Immature natural killer cell (primary cell): ENCODE results near the gene NXPE3. TPM values are rescaled to one million over a fixed set of nuclear protein-coding genes. Genes with fewer than 3 reads are reported as not detected.
"Not testable (repeated sequence)": the region's sequence is repeated elsewhere in the genome, so short reads cannot be mapped to it uniquely, and the experiment has no call there.

ENCODE experiments used
- DNase-seq, 3 donors: peaks; one replicate each; pipeline ENCODE4 v3.0.0; 2022; ENCODE audit warnings: mixed read lengths in 1 of 3
- H3K27ac Mint-ChIP-seq, 6 donors: one replicate each; pipeline ENCODE4 v1.8.0; 2020; ENCODE audit warnings: mixed read lengths in 6 of 6, mild to moderate bottlenecking in 5 of 6, inconsistent platforms in 4 of 6, moderate library complexity in 3 of 6
- H3K27me3 Mint-ChIP-seq, 3 donors: one replicate each; pipeline ENCODE4 v1.8.0; 2020 to 2021; ENCODE audit warnings: low read depth in 3 of 3, mild to moderate bottlenecking in 3 of 3, mixed read lengths in 3 of 3, moderate library complexity in 3 of 3, inconsistent platforms in 1 of 3
- H3K36me3 Mint-ChIP-seq, 3 donors: one replicate each; pipeline ENCODE4 v1.8.0; 2020; ENCODE audit warnings: mixed read lengths in 3 of 3, inconsistent platforms in 2 of 3, mild to moderate bottlenecking in 2 of 3
- H3K4me1 Mint-ChIP-seq, 2 donors: one replicate each; pipeline ENCODE4 v1.8.0; 2020; ENCODE audit warnings: inconsistent platforms in 2 of 2, mild to moderate bottlenecking in 2 of 2, mixed read lengths in 2 of 2, moderate library complexity in 1 of 2
- H3K4me3 Mint-ChIP-seq, 5 donors: one replicate each; pipeline ENCODE4 v1.8.0; 2020; ENCODE audit warnings: mild to moderate bottlenecking in 5 of 5, mixed read lengths in 5 of 5, inconsistent platforms in 3 of 5, moderate library complexity in 3 of 5
- H3K9me3 Mint-ChIP-seq, 6 donors: one replicate each; pipeline ENCODE4 v1.8.0; 2020; ENCODE audit warnings: mild to moderate bottlenecking in 6 of 6, mixed read lengths in 6 of 6, inconsistent platforms in 4 of 6, moderate library complexity in 3 of 6
- polyA plus RNA-seq, 3 donors: library from polyadenylated mRNA; unstranded; fragments of 300-500 nt; fragmentation: Illumina TruSeq; gene quantifications; one replicate each; pipeline ENCODE4 v1.2.3, GENCODE V29; 2021

Gene NXPE3
- polyA plus RNA-seq, 3 donors from 2014 or later, result 11.8 to 34.1 (median 28.6) TPM

DNA sequence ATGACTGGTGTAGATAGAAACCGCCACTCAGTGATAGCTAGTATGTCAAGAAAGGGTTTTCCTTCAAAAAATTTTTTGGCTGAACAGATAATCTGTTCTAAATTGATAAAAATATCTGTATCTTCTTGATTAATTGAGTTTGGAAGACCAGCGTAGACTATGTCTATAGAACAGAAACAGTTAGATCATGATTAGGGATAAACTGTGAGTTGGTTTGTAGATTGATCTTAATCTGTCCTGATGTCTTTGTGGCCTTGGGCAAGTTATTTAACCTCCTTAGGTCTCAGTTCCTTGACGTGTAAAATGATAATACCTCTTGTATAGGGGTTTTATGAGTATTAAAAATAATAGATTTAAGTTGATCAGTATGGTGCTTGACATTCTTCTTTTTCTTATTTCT, 75.0 kb downstream of the NXPE3 start:
- no peaks in the 10 kb centered on the region for H3K9me3 Mint-ChIP-seq
- peak overlapping the region in 1 of 6 donors; percentile 67 for H3K27ac Mint-ChIP-seq
- H3K4me3 Mint-ChIP-seq, result no peak overlapping the region
- H3K4me1 Mint-ChIP-seq, result peaks cover 33 to 42% of the 10 kb centered on the region in 2 donors
- no peak for DNase-seq
- H3K27me3 Mint-ChIP-seq, result peaks cover 6 to 18% (median 7%) of the 10 kb centered on the region in 3 donors
- H3K36me3 Mint-ChIP-seq, result peaks cover 40 to 59% (median 54%) of the 10 kb centered on the region in 3 donors

DNA sequence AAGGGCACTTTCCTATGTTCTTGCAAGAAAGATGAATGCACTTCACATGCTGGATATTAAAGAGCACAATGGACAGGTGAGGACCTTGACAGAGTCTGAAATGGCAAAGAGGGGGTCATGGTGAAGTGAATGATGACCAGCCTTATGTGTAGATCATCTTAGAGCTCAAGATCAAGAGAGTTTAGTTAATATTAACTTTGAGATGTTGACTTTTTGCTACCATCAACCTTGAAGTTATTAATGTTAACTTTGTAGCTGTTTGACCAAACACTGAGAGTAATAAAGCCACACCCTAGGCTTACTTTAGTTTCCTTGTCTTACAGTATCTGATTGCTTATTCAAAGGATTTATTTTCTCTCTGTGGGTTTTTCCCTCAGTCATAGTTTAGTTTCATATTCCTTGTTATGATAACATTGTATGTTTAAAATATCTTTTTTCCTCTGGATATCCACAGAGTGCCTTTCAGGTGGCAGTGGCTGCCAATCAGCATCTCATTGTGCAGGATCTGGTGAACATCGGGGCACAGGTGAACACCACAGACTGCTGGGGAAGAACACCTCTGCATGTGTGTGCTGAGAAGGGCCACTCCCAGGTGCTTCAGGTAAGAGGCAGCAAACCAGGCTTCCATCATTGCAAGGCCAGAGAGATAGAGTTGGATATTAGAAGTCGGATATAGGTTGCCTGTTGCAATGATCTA, 75.7 kb downstream of the NXPE3 start:
- peak overlapping the region in 2 of 6 donors; percentile 28 to 67 for H3K27ac Mint-ChIP-seq
- no peak overlapping the region for H3K4me3 Mint-ChIP-seq
- DNase-seq, result no peak
- no peaks in the 10 kb centered on the region for H3K9me3 Mint-ChIP-seq
- peaks cover 42 to 66% (median 62%) of the 10 kb centered on the region in 3 donors for H3K36me3 Mint-ChIP-seq
- H3K4me1 Mint-ChIP-seq, result peaks cover 33 to 45% of the 10 kb centered on the region in 2 donors
- peaks cover 6 to 18% (median 7%) of the 10 kb centered on the region in 3 donors for H3K27me3 Mint-ChIP-seq

DNA sequence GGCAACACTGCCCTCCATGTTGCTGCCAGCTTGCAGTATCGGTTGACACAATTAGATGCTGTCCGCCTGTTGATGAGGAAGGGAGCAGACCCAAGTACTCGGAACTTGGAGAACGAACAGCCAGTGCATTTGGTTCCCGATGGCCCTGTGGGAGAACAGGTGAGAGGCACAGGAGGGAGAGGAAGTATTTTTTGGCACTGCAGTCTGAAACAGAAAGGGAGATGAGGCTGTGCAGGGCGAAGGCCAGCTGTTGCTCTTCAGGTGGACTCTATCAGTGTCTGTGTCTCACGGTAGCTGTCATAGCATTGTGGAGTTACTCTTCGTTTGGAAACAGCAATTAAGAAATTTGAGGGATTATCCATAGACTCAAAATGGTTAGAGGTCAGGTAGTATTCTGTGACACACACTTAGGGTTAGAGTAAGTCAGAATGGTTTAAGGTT, 78.3 kb downstream of the NXPE3 start:
- Mint-ChIP-seq H3K36me3 (peaks cover 40 to 77% (median 71%) of the 10 kb centered on the region in 3 donors), H3K4me1 (peaks cover 9 to 20% of the 10 kb centered on the region in 2 donors), H3K27me3 (peaks cover 0 to 6% (median 0%) of the 10 kb centered on the region in 3 donors), H3K4me3 (peak overlapping the region in 1 of 5 donors; percentile 7), H3K27ac (peak overlapping the region in 4 of 6 donors; percentile 9 to 76 (median 41)), H3K9me3 (no peaks in the 10 kb centered on the region)
- DNase-seq, result no peak

DNA sequence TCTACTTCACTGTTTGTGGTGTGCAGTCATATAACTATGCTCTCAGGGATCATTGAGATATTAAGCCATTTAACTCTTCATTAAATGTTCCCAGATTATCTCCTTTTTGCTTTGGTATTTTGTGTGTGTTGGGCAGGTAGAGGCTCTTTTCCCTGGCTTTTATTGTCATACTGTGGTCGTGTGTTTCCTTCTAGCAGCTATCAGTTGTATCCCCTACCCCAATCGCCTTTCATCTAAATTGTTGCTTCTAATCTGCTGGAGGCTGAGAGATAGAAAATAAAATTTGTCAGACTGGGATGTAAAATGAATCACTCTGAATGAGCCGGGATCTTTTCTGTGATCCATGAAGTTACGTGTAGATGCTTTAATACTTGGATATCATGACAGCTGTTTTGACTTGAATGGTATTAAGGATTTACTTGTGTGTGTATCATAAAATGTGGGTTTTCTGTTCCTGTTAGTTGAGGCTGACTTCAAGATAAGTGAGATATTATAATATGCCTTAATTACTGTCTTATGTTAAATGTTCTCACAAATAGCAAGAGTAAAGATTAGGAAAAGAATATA, 79.5 kb downstream of the NXPE3 start:
- peak overlapping the region in 2 of 6 donors; percentile 12 to 52 for H3K27ac Mint-ChIP-seq
- no peaks in the 10 kb centered on the region for H3K9me3 Mint-ChIP-seq
- H3K4me1 Mint-ChIP-seq, result peaks cover 4 to 8% of the 10 kb centered on the region in 2 donors
- H3K27me3 Mint-ChIP-seq, result peaks cover 0 to 3% (median 0%) of the 10 kb centered on the region in 3 donors
- H3K4me3 Mint-ChIP-seq, result no peak overlapping the region
- peaks cover 28 to 65% (median 59%) of the 10 kb centered on the region in 3 donors for H3K36me3 Mint-ChIP-seq
- no peak for DNase-seq

DNA sequence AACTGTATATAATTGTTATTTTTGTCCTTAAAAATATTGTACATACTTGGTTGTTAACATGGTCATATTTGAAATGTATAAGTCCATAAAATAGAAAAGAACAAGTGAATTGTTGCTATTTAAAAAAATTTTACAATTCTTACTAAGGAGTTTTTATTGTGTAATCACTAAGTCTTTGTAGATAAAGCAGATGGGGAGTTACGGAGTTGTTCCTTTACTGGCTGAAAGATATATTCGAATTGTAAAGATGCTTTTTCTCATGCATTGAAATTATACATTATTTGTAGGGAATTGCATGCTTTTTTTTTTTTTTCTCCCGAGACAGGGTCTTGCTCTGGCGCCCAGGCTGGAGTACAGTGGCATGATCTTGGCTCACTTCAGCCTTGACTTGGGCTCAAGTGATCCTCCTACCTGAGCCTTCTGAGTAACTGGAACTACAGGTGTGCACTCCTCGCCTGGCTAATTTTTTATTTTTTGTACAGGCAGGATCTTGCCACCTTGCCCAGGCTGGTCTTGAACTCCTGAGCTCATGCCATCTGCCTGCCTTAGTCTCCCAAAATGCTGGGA, 81.0 kb downstream of the NXPE3 start:
- DNase-seq, result no peak
- peaks cover 3 to 7% of the 10 kb centered on the region in 2 donors for H3K4me1 Mint-ChIP-seq
- H3K27ac Mint-ChIP-seq, result no peak overlapping the region
- no peaks in the 10 kb centered on the region for H3K9me3 Mint-ChIP-seq
- H3K4me3 Mint-ChIP-seq, result no peak overlapping the region
- peaks cover 0 to 3% (median 0%) of the 10 kb centered on the region in 3 donors for H3K27me3 Mint-ChIP-seq
- peaks cover 20 to 54% (median 48%) of the 10 kb centered on the region in 3 donors for H3K36me3 Mint-ChIP-seq

DNA sequence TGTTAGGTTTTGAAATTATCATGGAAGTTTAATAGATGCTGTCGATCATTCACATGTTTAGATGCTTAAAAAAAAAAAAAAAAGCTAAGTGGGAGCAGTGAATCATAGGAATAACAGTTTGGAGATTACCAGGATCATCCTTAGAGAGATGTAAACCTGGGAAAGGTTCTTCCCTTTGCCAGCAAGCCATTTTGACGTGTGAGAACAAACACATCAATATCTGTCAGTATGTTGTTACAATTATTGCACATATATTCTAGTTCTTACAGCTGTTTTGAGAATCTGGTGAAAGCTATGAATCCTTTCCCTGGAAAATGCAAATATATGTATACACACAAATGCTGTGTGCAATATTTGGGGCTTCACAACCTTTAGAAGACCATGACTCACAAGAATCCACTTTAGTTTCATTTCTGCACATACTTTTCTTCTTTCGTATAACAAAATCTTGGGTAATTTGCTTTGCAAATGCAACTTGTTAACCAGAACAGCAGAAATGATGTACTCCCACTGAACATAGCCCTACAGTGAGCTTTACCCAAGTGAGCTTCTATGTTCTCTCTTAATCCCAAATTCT, 82.3 kb downstream of the NXPE3 start:
- H3K27ac Mint-ChIP-seq, result peak overlapping the region in 3 of 6 donors; percentile 15 to 56 (median 35)
- no peak for DNase-seq

DNA sequence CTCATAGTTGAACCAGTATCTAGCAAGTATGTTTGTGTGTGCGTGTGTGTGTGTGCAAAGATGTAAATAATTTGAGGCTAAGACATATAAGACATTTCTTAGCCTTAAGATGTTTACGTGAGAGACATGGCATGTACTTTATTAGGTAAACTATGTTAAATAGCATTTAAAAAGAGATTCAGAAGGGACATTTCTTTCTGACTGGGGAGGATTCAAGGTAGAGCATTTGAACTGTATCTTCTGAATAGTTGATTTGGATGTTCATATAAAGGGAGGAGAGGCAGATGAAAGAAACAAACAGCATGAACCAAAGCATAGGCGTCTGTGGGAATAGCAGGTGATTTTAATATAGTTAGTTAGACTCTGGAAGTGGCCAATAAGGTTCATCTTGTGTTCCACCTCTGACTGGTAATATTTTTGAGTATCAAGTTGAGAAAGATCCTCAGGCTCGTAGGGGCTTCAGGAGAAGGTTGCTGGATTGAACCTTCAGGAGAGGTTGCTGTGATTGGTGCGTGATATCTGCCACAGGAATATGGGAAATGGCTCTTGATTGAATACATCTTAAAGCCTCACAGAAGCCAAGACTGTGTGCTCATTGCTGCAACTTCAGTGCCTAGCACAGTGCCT, 82.9 kb downstream of the NXPE3 start:
- Mint-ChIP-seq H3K27me3 (peaks cover 0 to 1% (median 0%) of the 10 kb centered on the region in 3 donors), H3K4me1 (peaks cover 3 to 7% of the 10 kb centered on the region in 2 donors), H3K4me3 (no peak overlapping the region), H3K9me3 (no peaks in the 10 kb centered on the region), H3K27ac (peak overlapping the region in 4 of 6 donors; percentile 0 to 15 (median 2)), H3K36me3 (peaks cover 15 to 40% (median 36%) of the 10 kb centered on the region in 3 donors)
- no peak for DNase-seq

More for the DNA sequence above, 82.3 kb downstream of the NXPE3 start:
- Mint-ChIP-seq H3K4me1 (peaks cover 3 to 7% of the 10 kb centered on the region in 2 donors), H3K4me3 (no peak overlapping the region), H3K9me3 (no peaks in the 10 kb centered on the region), H3K27me3 (peaks cover 0 to 1% (median 0%) of the 10 kb centered on the region in 3 donors), H3K36me3 (peaks cover 16 to 45% (median 40%) of the 10 kb centered on the region in 3 donors)

DNA sequence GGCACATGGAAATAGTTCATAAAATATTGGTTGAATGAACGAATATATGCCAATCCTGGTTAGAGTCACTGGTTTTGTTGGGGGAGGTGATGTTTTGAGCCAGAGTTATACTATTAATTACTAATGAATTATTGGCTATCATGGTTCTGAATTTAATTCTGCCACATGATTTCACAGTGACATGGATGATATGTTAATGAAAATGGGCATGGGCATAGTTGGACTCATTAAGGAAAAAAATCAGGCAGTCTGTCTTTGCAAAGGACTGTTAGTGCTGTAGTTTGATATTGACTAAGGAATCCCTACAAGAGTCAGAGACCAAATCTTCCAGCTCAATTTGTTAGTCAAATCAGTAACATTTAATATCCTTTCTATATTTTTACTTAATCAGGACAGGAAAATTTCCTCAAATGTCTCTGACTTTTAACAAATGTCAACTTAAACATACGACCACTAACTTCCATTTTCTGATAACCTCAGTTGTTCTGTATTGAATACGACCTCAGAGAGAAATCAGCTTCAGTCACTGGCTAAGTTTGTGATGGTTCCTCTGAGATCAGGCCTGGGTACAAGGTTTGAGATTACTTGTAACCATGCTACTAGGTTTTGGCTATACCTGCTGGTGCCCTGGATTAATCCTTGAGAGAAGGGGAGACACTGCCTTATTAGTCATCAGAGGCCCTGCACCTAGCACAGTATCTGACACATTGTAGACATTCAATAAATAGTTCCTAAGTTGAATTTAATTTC, 83.6 kb downstream of the NXPE3 start:
- H3K4me3 Mint-ChIP-seq, result no peak overlapping the region
- DNase-seq, result no peak
- H3K27me3 Mint-ChIP-seq, result peaks cover 0 to 1% (median 0%) of the 10 kb centered on the region in 3 donors
- peaks cover 8 to 33% (median 30%) of the 10 kb centered on the region in 3 donors for H3K36me3 Mint-ChIP-seq
- H3K4me1 Mint-ChIP-seq, result peaks cover under 1 to 7% of the 10 kb centered on the region in 2 donors
- H3K9me3 Mint-ChIP-seq, result no peaks in the 10 kb centered on the region
- H3K27ac Mint-ChIP-seq, result peak overlapping the region in 2 of 6 donors; percentile 1 to 68

DNA sequence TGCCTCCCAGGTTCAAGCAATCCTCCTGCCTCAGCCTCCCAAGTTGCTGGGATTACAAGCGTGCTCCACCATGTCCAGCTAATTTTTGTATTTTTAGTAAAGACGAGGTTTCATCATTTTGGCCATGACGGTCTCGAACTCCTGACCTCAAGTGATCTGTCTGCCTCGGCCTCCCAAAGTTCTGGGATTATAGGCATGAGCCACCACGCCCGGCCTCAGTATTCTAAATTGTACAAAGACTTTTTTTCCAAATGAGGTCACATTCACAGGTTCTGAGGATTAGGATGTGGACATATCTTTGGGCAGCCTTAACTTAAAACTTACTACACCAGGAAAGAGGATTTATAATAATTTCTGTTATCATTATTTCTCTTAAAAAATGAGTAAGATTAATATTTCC, 85.9 kb downstream of the NXPE3 start:
- not testable (repeated sequence) for H3K4me1 Mint-ChIP-seq, H3K9me3 Mint-ChIP-seq, DNase-seq, H3K27me3 Mint-ChIP-seq, H3K27ac Mint-ChIP-seq, H3K4me3 Mint-ChIP-seq
- peaks cover 0 to 13% (median 11%) of the 10 kb centered on the region in 3 donors for H3K36me3 Mint-ChIP-seq

DNA sequence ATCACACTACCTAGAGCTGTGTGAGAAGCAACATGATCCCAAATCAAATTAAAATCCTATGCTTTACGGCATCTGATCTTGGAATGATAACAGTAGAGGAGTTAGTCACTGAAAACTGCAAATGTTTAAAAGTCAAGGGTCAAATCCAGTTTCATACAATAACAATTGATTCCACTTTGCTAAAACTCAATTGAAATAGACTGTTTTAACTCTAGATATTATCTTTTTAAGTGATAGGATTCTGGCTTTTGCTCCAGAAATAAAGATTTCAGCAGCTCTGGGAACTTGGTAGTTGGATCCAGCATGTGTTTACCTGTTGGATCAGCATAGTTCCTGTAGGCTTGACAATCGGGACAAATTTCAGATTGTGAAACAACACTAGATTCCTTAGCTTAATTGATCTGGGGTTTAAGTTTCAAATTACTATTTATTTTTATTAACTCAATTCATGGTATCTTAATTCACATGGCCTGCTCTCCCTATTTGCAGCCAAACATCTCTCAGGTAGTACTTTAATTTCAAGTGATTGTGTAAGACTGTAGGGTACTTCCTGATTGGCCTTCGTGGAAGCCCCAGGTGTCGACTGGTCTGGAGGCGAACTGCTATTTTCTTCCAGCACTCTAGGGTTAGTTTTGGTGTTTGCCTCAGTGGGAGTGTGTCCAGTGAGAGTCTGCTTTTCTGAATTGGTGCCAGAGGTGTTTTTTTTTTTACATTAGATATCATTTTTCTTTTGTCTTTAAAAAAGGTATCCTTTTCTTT, 86.9 kb downstream of the NXPE3 start:
- H3K9me3 Mint-ChIP-seq, result no peaks in the 10 kb centered on the region
- H3K4me3 Mint-ChIP-seq, result no peak overlapping the region
- H3K27ac Mint-ChIP-seq, result peak overlapping the region in 1 of 6 donors; percentile 47
- H3K36me3 Mint-ChIP-seq, result peaks cover 0 to 9% (median 9%) of the 10 kb centered on the region in 3 donors
- H3K27me3 Mint-ChIP-seq, result no peaks in the 10 kb centered on the region
- no peak for DNase-seq
- H3K4me1 Mint-ChIP-seq, result no peaks in the 10 kb centered on the region

DNA sequence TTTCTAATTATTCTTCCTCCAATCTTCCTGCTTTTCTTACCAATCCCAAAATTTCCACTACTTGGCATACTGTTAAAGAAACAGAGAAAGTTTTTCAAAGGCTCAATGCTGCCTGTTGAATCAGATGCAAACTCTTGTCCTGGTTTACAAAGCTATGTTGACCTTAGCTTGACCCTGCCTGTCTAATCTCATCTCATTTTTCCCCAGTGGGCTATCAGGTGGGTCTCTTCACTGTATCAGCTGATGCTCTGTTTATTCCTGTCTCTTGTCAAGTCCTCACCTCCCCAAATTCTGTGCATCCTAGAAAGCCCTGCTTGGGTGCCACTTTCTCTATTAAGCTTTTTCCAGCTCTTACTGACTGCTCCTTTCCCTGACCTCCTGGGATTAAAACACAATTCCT, 88.5 kb downstream of the NXPE3 start:
- no peak overlapping the region for H3K4me3 Mint-ChIP-seq
- no peaks in the 10 kb centered on the region for H3K9me3 Mint-ChIP-seq
- no peak overlapping the region for H3K27ac Mint-ChIP-seq
- no peaks in the 10 kb centered on the region for H3K27me3 Mint-ChIP-seq
- no peaks in the 10 kb centered on the region for H3K36me3 Mint-ChIP-seq
- H3K4me1 Mint-ChIP-seq, result no peaks in the 10 kb centered on the region
- no peak for DNase-seq

DNA sequence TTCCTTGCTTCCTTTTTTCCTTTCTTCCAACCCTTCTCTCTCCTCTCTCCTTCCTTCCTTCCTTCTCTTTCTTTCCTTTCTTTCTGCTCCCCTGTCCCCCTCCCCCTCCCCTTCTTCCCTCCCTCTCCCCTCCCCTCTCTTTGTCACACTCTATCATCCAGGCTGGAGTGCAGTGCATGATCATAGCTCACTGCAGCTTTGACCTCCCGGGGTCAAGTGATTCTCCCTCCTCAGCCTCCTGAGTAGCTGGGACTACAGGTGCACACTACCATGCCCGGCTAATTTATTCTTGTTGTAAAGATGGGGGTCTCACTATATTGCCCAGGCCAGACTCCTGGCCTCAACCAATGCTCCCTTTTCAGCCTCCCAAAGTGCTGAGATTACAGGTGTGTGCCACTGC, 89.0 kb downstream of the NXPE3 start:
- H3K27ac Mint-ChIP-seq, result no peak overlapping the region
- no peaks in the 10 kb centered on the region for H3K36me3 Mint-ChIP-seq
- no peaks in the 10 kb centered on the region for H3K27me3 Mint-ChIP-seq

More for the DNA sequence above, 89.0 kb downstream of the NXPE3 start:
- H3K9me3 Mint-ChIP-seq, result no peaks in the 10 kb centered on the region
- no peak overlapping the region for H3K4me3 Mint-ChIP-seq
- no peaks in the 10 kb centered on the region for H3K4me1 Mint-ChIP-seq
- DNase-seq, result no peak
